Sigmoid colon (tissue), 4 donors: ENCODE measurements around the gene NRDE2.

ENCODE experiments used
- EP300 ChIP-seq, 4 donors: sonication (generic); formaldehyde crosslinking; IDR thresholded peaks; one replicate each; pipeline ENCODE4 v1.6.1; 2017; ENCODE audit warnings: antibody characterized with exemption in 4 of 4
- POLR2A ChIP-seq, 2 donors: fragments of 450-650 bp; IDR thresholded peaks; one replicate each; pipeline ENCODE4 v1.6.1; 2016; ENCODE audit warnings: antibody characterized with exemption in 2 of 2, mild to moderate bottlenecking in 2 of 2, moderate library complexity in 2 of 2
- POLR2AphosphoS5 ChIP-seq, 4 donors: sonication (generic); formaldehyde crosslinking; IDR thresholded peaks; one replicate each; pipeline ENCODE4 v1.6.1; 2017; ENCODE audit warnings: antibody characterized with exemption in 4 of 4
- TF ChIP-seq, protein P1 (sequence below), 4 experiments: fragments of 450-650 bp in 3 of 4; fragments of 200-600 bp in 1 of 4; IDR thresholded peaks; one replicate each; pipeline ENCODE4 v1.5.1; 2016 to 2019; ENCODE audit warnings: antibody characterized with exemption in 4 of 4, mild to moderate bottlenecking in 3 of 4, moderate library complexity in 2 of 4

DNA sequence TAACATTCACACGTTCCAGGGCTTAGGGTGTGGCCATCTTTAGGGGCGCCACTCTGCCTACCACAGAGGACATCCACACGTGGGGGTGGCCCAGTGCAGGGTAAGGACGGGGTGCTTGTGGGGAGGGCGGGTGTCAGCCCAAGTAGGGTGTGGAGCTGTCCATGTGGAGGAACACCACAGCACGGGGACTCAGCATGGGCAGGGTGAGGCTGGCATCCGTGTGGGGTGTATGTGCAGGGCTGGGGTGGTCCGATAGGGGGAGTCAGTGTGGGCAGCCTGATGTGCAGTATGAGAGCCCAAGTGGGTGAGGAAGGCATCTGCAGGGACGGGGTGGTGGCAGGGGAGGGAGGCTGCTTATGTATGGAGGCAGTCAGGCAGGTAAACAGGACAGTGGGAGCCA, 57.7 kb downstream of the NRDE2 start:
- TF ChIP-seq POLR2A (IDR thresholded peaks at IDR 0.05) (no peak), EP300 (IDR thresholded peaks at IDR 0.05) (no peak), POLR2AphosphoS5 (IDR thresholded peaks at IDR 0.05) (no peak)
- TF ChIP-seq, protein P1, sequence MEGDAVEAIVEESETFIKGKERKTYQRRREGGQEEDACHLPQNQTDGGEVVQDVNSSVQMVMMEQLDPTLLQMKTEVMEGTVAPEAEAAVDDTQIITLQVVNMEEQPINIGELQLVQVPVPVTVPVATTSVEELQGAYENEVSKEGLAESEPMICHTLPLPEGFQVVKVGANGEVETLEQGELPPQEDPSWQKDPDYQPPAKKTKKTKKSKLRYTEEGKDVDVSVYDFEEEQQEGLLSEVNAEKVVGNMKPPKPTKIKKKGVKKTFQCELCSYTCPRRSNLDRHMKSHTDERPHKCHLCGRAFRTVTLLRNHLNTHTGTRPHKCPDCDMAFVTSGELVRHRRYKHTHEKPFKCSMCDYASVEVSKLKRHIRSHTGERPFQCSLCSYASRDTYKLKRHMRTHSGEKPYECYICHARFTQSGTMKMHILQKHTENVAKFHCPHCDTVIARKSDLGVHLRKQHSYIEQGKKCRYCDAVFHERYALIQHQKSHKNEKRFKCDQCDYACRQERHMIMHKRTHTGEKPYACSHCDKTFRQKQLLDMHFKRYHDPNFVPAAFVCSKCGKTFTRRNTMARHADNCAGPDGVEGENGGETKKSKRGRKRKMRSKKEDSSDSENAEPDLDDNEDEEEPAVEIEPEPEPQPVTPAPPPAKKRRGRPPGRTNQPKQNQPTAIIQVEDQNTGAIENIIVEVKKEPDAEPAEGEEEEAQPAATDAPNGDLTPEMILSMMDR (IDR thresholded peaks at IDR 0.05) = no peak
